Mesenchymal stem cell (in vitro differentiated cells and primary cell): Measurements from ENCODE around the gene CLEC16A.

Experiments used
- DNase-seq: peaks from one replicate; pipeline ENCODE4 v3.0.0-alpha.2; 2013
- H2AFZ ChIP-seq: one replicate; pipeline ENCODE4 v1.6.1; 2013; ENCODE audit warnings: low read depth, mild to moderate bottlenecking, control low read depth, inconsistent platforms, low read length, moderate library complexity
- H2AK5ac ChIP-seq: 2 replicates; pipeline ENCODE4 v1.6.1; 2013; ENCODE audit warnings: low read length, moderate library complexity, mild to moderate bottlenecking, inconsistent platforms; ENCODE audit not compliant: severe bottlenecking
- H2BK120ac ChIP-seq: one replicate; pipeline ENCODE4 v1.6.1; 2013; ENCODE audit warnings: low read depth, mild to moderate bottlenecking, inconsistent platforms, low read length, moderate library complexity
- H2BK12ac ChIP-seq, 2 experiments: one replicate each; pipeline ENCODE4 v1.6.1; 2013; ENCODE audit warnings: inconsistent platforms in 2 of 2, low read length in 2 of 2, mild to moderate bottlenecking in 2 of 2, moderate library complexity in 2 of 2, control low read depth in 1 of 2
- H2BK15ac ChIP-seq: one replicate; pipeline ENCODE4 v1.6.1; 2013; ENCODE audit warnings: mild to moderate bottlenecking, low read depth, inconsistent platforms; ENCODE audit not compliant: poor library complexity, severe bottlenecking
- H2BK5ac ChIP-seq: 2 replicates; pipeline ENCODE4 v1.6.1; 2013; ENCODE audit warnings: low read depth, mild to moderate bottlenecking, low read length, control low read depth, inconsistent platforms; ENCODE audit not compliant: poor library complexity, severe bottlenecking
- H3K14ac ChIP-seq, 2 experiments: one replicate each; pipeline ENCODE4 v1.6.1; 2013; ENCODE audit warnings: inconsistent platforms in 2 of 2, low read length in 2 of 2, control low read depth in 1 of 2, mild to moderate bottlenecking in 1 of 2, moderate library complexity in 1 of 2
- H3K18ac ChIP-seq, 2 experiments: one replicate each; pipeline ENCODE4 v1.6.1; 2013; ENCODE audit warnings: inconsistent platforms in 2 of 2, low read length in 2 of 2, control low read depth in 1 of 2, low read depth in 1 of 2, mild to moderate bottlenecking in 1 of 2
- H3K23ac ChIP-seq, 2 experiments: one replicate each; pipeline ENCODE4 v1.6.1; 2013; ENCODE audit warnings: inconsistent platforms in 2 of 2, low read length in 2 of 2, mild to moderate bottlenecking in 2 of 2, moderate library complexity in 2 of 2, control low read depth in 1 of 2
- H3K27ac ChIP-seq: 2 replicates; pipeline ENCODE4 v1.5.1; 2013; ENCODE audit warnings: mild to moderate bottlenecking, moderate library complexity, low read length, control low read depth, inconsistent platforms; ENCODE audit not compliant: poor library complexity, severe bottlenecking
- H3K27me3 ChIP-seq, 2 experiments: 2 replicates each; pipeline versions ENCODE4 v1.6.1 to v1.7.0; 2013; ENCODE audit warnings: low read length in 2 of 2, mild to moderate bottlenecking in 2 of 2, moderate library complexity in 2 of 2, control low read depth in 1 of 2, inconsistent platforms in 1 of 2; ENCODE audit not compliant: control insufficient read depth in 1 of 2, insufficient read depth in 1 of 2
- H3K36me3 ChIP-seq, 2 experiments: 2 replicates each; pipeline versions ENCODE4 v1.6.1 to v1.7.0; 2013; ENCODE audit warnings: low read length in 2 of 2, control low read depth in 1 of 2, inconsistent platforms in 1 of 2, low read depth in 1 of 2, mild to moderate bottlenecking in 1 of 2; ENCODE audit not compliant: insufficient read depth in 2 of 2, control insufficient read depth in 1 of 2
- H3K4ac ChIP-seq, 2 experiments: one replicate each; pipeline ENCODE4 v1.6.1; 2013; ENCODE audit warnings: inconsistent platforms in 2 of 2, low read length in 2 of 2, mild to moderate bottlenecking in 2 of 2, moderate library complexity in 2 of 2, control low read depth in 1 of 2, low read depth in 1 of 2
- H3K4me1 ChIP-seq: 2 replicates; pipeline ENCODE4 v1.6.1; 2013; ENCODE audit warnings: low read depth, low read length, control low read depth; ENCODE audit not compliant: control insufficient read depth, insufficient read depth
- H3K4me2 ChIP-seq: 2 replicates; pipeline ENCODE4 v1.6.1; 2013; ENCODE audit warnings: low read length, mild to moderate bottlenecking, inconsistent platforms; ENCODE audit not compliant: poor library complexity, severe bottlenecking
- H3K4me3 ChIP-seq, 2 experiments: 2 replicates each; pipeline versions ENCODE4 v1.5.1 to v1.7.0; 2013; ENCODE audit warnings: low read length in 2 of 2, mild to moderate bottlenecking in 2 of 2, control low read depth in 1 of 2, low read depth in 1 of 2; ENCODE audit not compliant: insufficient read depth in 1 of 2
- H3K79me1 ChIP-seq: replicated peaks from 2 replicates; pipeline ENCODE4 v1.6.1; 2013; ENCODE audit warnings: mild to moderate bottlenecking, control low read depth, low read length, inconsistent platforms; ENCODE audit not compliant: poor library complexity, severe bottlenecking
- H3K9ac ChIP-seq: 2 replicates; pipeline ENCODE4 v1.7.0; 2013; ENCODE audit warnings: mild to moderate bottlenecking, low read length, moderate library complexity
- H3K9me3 ChIP-seq: 2 replicates; pipeline ENCODE4 v1.7.0; 2013; ENCODE audit warnings: mild to moderate bottlenecking, low read length; ENCODE audit not compliant: control insufficient read depth
- H4K8ac ChIP-seq: one replicate; pipeline ENCODE4 v1.6.1; 2013; ENCODE audit warnings: inconsistent platforms, mild to moderate bottlenecking, low read length, moderate library complexity
- H4K91ac ChIP-seq: one replicate; pipeline ENCODE4 v1.6.1; 2013; ENCODE audit warnings: mild to moderate bottlenecking, low read length, inconsistent platforms
- WGBS: methylation state at CpG from one replicate; pipeline ENCODE4 v1.1.7; 2013; ENCODE audit warnings: mixed read lengths; 5-methylcytosine and 5-hydroxymethylcytosine counted together

The CLEC16A gene

GRCh38 chr16:11098601-11099390, 154.4 kb downstream of the CLEC16A start:
- peak overlapping the region; percentile 10 to 76 for H3K4ac ChIP-seq
- no peak overlapping the region for H3K23ac ChIP-seq
- peak overlapping the region; percentile 78 for H4K8ac ChIP-seq
- peaks cover 34% of the 10 kb centered on the region for H3K4me1 ChIP-seq
- no peaks in the 10 kb centered on the region for H3K9me3 ChIP-seq
- no peak overlapping the region for H3K4me2 ChIP-seq
- H2BK15ac ChIP-seq: peak overlapping the region; percentile 84
- no peak overlapping the region for H2BK5ac ChIP-seq
- H3K27me3 ChIP-seq: no peaks in the 10 kb centered on the region
- H3K4me3 ChIP-seq: no peak overlapping the region
- peak overlapping the region; percentile 18 for H2AK5ac ChIP-seq
- H2BK12ac ChIP-seq: peak overlapping the region; percentile 46 to 76
- H3K36me3 ChIP-seq: peaks cover 5 to 25% of the 10 kb centered on the region in 2 experiments
- peak overlapping the region in 1 of 2 experiments; percentile 96 for H3K14ac ChIP-seq
- peak overlapping the region; percentile 65 for H4K91ac ChIP-seq
- peak overlapping the region; percentile 29 for H2BK120ac ChIP-seq
- DNase-seq: no peak
- no peak overlapping the region for H3K9ac ChIP-seq
- WGBS: 91% methylated on average over 14 of the region's 17 CpGs
- H2AFZ ChIP-seq: no peak overlapping the region
- H3K18ac ChIP-seq: peak overlapping the region; percentile 81 to 95
- no peak overlapping the region for H3K27ac ChIP-seq
- peaks cover 9% of the 10 kb centered on the region for H3K79me1 ChIP-seq

GRCh38 chr16:11099672-11100205, 155.4 kb downstream of the CLEC16A start:
- H4K8ac ChIP-seq: peak overlapping the region; percentile 88
- H4K91ac ChIP-seq: peak overlapping the region; percentile 83
- no peaks in the 10 kb centered on the region for H3K27me3 ChIP-seq
- peaks cover 5 to 23% of the 10 kb centered on the region in 2 experiments for H3K36me3 ChIP-seq
- H2BK12ac ChIP-seq: peak overlapping the region; percentile 59 to 99
- H3K18ac ChIP-seq: peak overlapping the region; percentile 79 to 95
- H3K4me2 ChIP-seq: peak overlapping the region; percentile 33
- H2AFZ ChIP-seq: no peak overlapping the region
- peak overlapping the region in 1 of 2 experiments; percentile 94 for H3K14ac ChIP-seq
- H3K23ac ChIP-seq: no peak overlapping the region
- H2BK15ac ChIP-seq: peak overlapping the region; percentile 62
- DNase-seq: no peak
- peak overlapping the region; percentile 63 for H2BK5ac ChIP-seq
- H2BK120ac ChIP-seq: peak overlapping the region; percentile 86
- peak overlapping the region; percentile 69 to 93 for H3K4ac ChIP-seq
- H2AK5ac ChIP-seq: peak overlapping the region; percentile 15
- H3K4me3 ChIP-seq: no peak overlapping the region
- peak overlapping the region; percentile 46 for H3K9ac ChIP-seq
- H3K4me1 ChIP-seq: peaks cover 29% of the 10 kb centered on the region
- peaks cover 9% of the 10 kb centered on the region for H3K79me1 ChIP-seq
- WGBS: 73% methylated on average over 7 of the region's 7 CpGs
- H3K9me3 ChIP-seq: no peaks in the 10 kb centered on the region
- peak overlapping the region; percentile 89 for H3K27ac ChIP-seq

GRCh38 chr16:11100239-11100750, 155.9 kb downstream of the CLEC16A start:
- peak overlapping the region; percentile 63 for H2BK5ac ChIP-seq
- peak overlapping the region; percentile 83 for H4K91ac ChIP-seq
- peak overlapping the region; percentile 59 to 99 for H2BK12ac ChIP-seq
- peak overlapping the region; percentile 69 to 93 for H3K4ac ChIP-seq
- no peak overlapping the region for H3K14ac ChIP-seq
- H3K36me3 ChIP-seq: peaks cover 5 to 22% of the 10 kb centered on the region in 2 experiments
- peak overlapping the region; percentile 46 for H3K9ac ChIP-seq
- H2AFZ ChIP-seq: no peak overlapping the region
- H4K8ac ChIP-seq: peak overlapping the region; percentile 88
- under 1% methylated on average over 5 of the region's 6 CpGs for WGBS
- peaks cover 28% of the 10 kb centered on the region for H3K4me1 ChIP-seq
- H2AK5ac ChIP-seq: peak overlapping the region; percentile 58
- peak overlapping the region; percentile 79 to 95 for H3K18ac ChIP-seq
- H3K79me1 ChIP-seq: peaks cover 7% of the 10 kb centered on the region
- peak overlapping the region; percentile 62 for H2BK15ac ChIP-seq
- DNase-seq: peak; percentile 98
- peak overlapping the region; percentile 89 for H3K27ac ChIP-seq
- H3K9me3 ChIP-seq: no peaks in the 10 kb centered on the region
- no peak overlapping the region for H3K4me3 ChIP-seq
- H3K23ac ChIP-seq: no peak overlapping the region
- peak overlapping the region; percentile 86 for H2BK120ac ChIP-seq
- no peaks in the 10 kb centered on the region for H3K27me3 ChIP-seq
- peak overlapping the region; percentile 33 for H3K4me2 ChIP-seq

- 91% methylated on average over 6 of the region's 6 CpGs for WGBS
- DNase-seq: no peak
- Histone ChIP-seq H3K4ac (peak overlapping the region; percentile 3 to 98), H3K18ac (peak overlapping the region; percentile 33 to 91), H3K27ac (peak overlapping the region; percentile 3), H2AK5ac (peak overlapping the region; percentile 0), H2BK15ac (no peak overlapping the region), H3K14ac (peak overlapping the region in 1 of 2 experiments; percentile 72), H3K9me3 (no peaks in the 10 kb centered on the region), H3K36me3 (peaks cover 5 to 19% of the 10 kb centered on the region in 2 experiments), H2BK120ac (peak overlapping the region; percentile 83), H3K4me1 (peaks cover 28% of the 10 kb centered on the region), H3K4me3 (no peak overlapping the region), H3K9ac (no peak overlapping the region), H2AFZ (no peak overlapping the region), H3K4me2 (no peak overlapping the region), H3K79me1 (peaks cover 7% of the 10 kb centered on the region), H3K23ac (no peak overlapping the region), H4K8ac (peak overlapping the region; percentile 82), H2BK12ac (peak overlapping the region; percentile 78 to 95), H3K27me3 (no peaks in the 10 kb centered on the region), H4K91ac (peak overlapping the region; percentile 92), H2BK5ac (no peak overlapping the region)
Observed at GRCh38 chr16:11101283-11101682, 156.9 kb downstream of the CLEC16A start.
